ENCODE measurements around the gene GPHN.

The GPHN gene

DNA sequence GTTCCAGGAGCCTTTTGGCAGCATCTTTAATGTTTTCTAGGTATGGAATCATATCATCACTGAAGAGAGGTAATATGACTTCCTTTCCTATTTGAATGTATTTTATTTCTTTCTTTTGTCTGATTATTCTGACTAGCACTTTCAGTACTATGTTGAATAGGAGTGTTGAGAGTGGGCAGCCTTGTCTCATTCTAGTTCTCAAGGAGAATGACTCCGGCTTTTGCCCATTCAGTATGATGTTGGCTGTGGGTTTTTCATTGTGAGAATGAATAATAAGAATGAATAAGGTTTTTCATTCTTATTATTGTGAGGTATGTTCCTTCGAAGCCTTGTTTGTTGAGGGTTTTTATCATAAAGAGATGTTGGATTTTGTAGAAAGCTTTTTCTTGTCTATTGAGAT, 98.9 kb downstream of the GPHN start:
- H3K27ac Mint-ChIP-seq, result no peak overlapping the region
- H3K4me3 Mint-ChIP-seq, result no peak overlapping the region
- peaks cover 37% of the 10 kb centered on the region for H3K4me1 Mint-ChIP-seq
- peaks cover 24% of the 10 kb centered on the region for H3K9me3 Mint-ChIP-seq
- no peaks in the 10 kb centered on the region for H3K27me3 Mint-ChIP-seq
- H3K36me3 Mint-ChIP-seq, result peaks cover 17% of the 10 kb centered on the region

DNA sequence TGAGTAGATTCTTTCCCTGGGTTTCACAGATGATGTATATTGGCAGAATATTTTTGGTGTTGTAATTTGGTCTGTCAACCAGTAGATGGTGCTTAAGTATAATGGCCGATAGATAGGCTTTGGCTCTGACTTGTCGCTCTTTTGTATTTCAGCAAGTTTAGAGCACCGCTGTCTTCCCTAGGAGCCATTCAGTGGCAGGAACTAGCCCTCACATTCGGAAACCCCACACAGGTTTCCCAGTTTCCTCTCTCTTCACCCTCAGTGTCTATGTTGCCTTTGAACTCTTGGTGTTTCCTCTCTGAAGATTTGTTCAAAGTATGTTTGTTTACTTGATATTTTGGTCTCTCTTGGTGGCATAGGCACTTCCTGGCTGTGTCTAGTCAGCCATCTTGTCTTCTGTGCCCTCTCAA, 102.2 kb downstream of the GPHN start:
- Mint-ChIP-seq H3K27ac (no peak overlapping the region), H3K36me3 (peaks cover 26% of the 10 kb centered on the region), H3K27me3 (no peaks in the 10 kb centered on the region), H3K4me3 (no peak overlapping the region), H3K9me3 (peaks cover 32% of the 10 kb centered on the region), H3K4me1 (peaks cover 31% of the 10 kb centered on the region)

DNA sequence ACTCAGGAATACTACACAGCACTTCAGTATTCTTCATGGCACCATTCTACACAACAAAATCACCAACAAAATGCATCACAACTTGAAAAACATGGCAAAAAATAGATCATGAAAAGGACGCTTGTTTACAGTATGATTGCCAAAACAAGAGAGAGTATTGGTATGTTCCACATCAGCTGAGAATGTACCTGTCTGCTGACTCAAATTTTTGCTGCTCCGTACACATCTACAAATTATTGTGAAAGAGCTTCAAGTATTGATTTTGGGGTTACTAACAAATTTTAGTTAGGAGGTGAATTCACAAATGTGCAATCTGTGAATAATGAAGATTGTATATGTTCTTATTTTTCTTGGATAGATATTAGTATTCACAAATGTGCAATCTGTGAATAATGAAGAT, 105.4 kb downstream of the GPHN start:
- H3K4me3 Mint-ChIP-seq, result no peak overlapping the region
- H3K9me3 Mint-ChIP-seq, result peaks cover 29% of the 10 kb centered on the region
- no peak overlapping the region for H3K27ac Mint-ChIP-seq
- H3K4me1 Mint-ChIP-seq, result peaks cover 14% of the 10 kb centered on the region
- H3K27me3 Mint-ChIP-seq, result no peaks in the 10 kb centered on the region
- H3K36me3 Mint-ChIP-seq, result peaks cover 22% of the 10 kb centered on the region

DNA sequence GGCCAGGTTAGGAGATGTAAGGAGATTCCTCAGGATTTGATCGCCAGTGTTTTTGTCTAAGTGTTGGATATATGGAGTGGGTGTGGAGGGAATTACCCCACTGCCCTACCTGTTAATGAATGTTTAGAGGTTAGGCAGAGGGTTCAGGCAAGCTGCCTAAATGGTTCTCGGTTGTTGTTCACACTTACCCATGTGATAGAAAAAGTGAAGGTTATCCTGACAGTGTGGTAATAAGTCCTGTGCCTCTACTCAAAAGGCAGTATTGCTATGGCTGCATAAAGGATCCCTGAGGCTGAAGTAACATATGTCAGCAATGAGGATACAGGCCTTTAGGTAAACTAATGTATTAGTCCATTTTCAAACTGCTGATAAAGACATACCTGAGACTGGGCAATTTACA, 112.0 kb downstream of the GPHN start:
- Mint-ChIP-seq H3K4me1 (peaks cover 20% of the 10 kb centered on the region), H3K27me3 (no peaks in the 10 kb centered on the region), H3K27ac (no peak overlapping the region), H3K4me3 (no peak overlapping the region), H3K9me3 (peaks cover 17% of the 10 kb centered on the region), H3K36me3 (peaks cover 17% of the 10 kb centered on the region)

DNA sequence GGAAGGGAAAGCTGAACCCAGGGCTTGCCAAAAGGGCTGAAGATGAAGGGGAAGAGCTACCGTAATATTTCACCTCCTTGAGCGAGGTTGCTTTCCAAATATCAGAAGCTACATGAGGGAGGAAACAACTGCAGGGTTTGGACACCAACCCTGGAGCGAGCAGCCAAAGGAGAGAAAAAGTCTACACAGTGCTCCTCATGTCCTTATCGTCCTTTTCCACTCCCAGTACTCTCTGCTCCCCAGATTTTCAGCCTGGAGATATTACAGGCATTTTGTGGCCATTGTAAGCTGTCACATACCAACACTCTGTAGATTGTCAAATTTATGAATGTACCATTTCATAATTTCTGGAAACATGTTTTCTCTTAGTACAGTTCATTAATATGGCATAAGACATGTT, 115.9 kb downstream of the GPHN start:
- peaks cover 6% of the 10 kb centered on the region for H3K36me3 Mint-ChIP-seq
- peaks cover 8% of the 10 kb centered on the region for H3K9me3 Mint-ChIP-seq
- H3K4me1 Mint-ChIP-seq, result peaks cover 25% of the 10 kb centered on the region
- no peak overlapping the region for H3K4me3 Mint-ChIP-seq
- no peak overlapping the region for H3K27ac Mint-ChIP-seq
- H3K27me3 Mint-ChIP-seq, result no peaks in the 10 kb centered on the region

DNA sequence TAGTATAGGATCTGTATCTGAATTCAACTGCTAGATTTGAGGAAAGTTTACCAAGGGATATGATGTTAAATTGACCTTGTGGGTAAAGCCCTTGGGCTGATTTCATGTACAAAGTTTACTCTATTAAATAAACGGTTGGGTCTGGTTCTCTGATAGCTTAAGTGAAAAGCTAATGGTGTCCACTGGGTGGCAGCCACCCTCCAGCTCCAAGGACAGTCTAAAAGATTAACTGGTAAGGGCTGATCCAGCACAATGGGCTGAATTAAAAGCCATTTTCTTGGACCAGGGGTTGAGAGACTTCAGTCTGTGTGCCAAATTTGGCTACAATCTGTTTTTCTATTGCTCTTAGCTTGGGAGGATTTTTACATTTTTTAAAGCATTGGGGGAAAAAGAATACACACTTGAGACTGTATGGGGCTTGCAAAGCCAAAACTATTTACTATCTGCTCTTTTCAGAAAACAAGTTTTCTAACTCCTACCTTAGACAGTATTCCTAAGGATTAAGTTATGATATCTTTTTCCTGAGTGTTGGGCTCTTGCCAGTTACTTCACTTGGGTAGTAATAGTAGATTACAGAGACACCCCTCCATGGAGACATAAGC, 116.5 kb downstream of the GPHN start:
- H3K27me3 Mint-ChIP-seq, result no peaks in the 10 kb centered on the region
- H3K27ac Mint-ChIP-seq, result no peak overlapping the region
- peaks cover 8% of the 10 kb centered on the region for H3K9me3 Mint-ChIP-seq
- H3K36me3 Mint-ChIP-seq, result peaks cover 6% of the 10 kb centered on the region
- no peak overlapping the region for H3K4me3 Mint-ChIP-seq
- H3K4me1 Mint-ChIP-seq, result peaks cover 24% of the 10 kb centered on the region

DNA sequence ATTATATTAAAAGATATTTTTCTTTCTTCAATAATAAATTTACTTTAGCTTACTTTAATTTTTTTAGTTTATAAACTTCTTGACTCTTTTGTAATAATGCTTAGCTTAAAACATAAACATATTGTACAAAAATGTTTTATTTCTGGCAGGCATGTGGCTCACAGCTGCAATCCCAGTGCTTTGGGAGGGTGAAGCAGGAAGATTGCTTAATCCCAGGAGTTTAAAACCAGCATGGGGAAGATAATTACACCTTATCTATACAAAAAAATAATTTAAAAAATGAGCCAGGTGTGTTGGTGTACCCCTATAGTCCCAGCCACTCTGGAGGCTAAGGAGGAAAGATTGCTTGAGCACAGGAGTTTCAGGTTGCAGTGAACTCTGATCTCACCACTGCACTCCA, 120.7 kb downstream of the GPHN start:
- Mint-ChIP-seq H3K27ac (no peak overlapping the region), H3K4me3 (no peak overlapping the region), H3K9me3 (peaks cover 3% of the 10 kb centered on the region), H3K36me3 (peaks cover 5% of the 10 kb centered on the region), H3K27me3 (no peaks in the 10 kb centered on the region), H3K4me1 (peaks cover 16% of the 10 kb centered on the region)

DNA sequence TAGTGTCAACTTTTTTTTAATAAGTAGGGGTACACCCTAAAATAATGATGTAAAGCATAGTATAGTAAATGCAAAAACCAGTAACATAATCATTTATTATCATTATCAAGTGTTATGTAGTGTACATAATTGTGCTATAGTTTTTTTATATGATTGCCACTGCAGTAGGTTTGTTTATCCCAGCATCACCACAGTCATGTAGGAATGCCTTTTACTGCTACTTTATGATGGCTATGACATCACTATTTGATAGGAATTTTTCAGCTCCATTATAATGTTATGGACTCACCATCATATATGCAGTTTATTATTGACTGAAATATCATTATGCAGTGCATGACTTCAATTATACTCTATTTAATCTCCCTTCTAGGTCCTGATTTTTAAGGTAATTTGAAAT, 121.6 kb downstream of the GPHN start:
- Mint-ChIP-seq H3K4me3 (no peak overlapping the region), H3K27me3 (no peaks in the 10 kb centered on the region), H3K27ac (no peak overlapping the region), H3K4me1 (peaks cover 13% of the 10 kb centered on the region), H3K9me3 (peaks cover 3% of the 10 kb centered on the region), H3K36me3 (peaks cover 7% of the 10 kb centered on the region)

DNA sequence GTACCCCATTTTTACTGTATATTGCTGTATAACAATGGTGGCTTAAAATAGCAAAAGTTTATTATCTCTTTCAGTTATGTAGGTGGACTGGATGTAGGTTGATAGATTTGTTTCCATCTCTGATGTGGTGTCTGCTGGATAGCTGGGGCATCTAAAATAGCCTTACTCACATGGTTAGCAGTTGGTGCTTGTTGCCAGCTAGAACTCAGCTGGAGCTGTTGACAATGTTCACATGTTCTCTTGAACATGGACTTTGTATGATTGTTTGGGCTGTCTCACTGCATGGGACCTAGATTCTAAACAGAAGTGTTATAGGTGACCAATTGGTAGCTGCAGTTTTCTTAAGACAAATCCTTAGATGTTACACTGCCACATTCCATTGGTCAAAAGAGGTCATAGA, 126.9 kb downstream of the GPHN start:
- peaks cover 3% of the 10 kb centered on the region for H3K9me3 Mint-ChIP-seq
- H3K36me3 Mint-ChIP-seq, result peaks cover 7% of the 10 kb centered on the region
- no peak overlapping the region for H3K4me3 Mint-ChIP-seq
- H3K27me3 Mint-ChIP-seq, result no peaks in the 10 kb centered on the region
- H3K27ac Mint-ChIP-seq, result no peak overlapping the region
- H3K4me1 Mint-ChIP-seq, result peaks cover 13% of the 10 kb centered on the region

DNA sequence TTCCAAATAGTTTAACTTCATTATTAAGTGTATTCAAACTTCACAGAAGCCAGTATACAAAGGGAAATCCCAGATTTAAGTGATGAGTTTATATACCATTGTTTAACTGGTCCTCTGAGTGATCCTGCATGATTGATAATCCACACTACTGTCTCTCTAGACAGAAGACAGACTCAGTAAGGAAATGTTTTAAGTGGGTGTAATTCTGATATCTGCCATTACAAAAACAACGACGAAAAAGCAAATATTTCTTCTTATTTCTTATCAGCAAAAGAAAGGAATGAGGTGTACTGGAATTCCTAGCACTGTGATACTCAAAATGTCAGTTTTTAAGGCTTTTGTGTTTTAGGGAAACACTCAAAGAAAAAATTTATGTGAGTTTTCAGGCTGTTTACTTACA, 127.5 kb downstream of the GPHN start:
- peaks cover 7% of the 10 kb centered on the region for H3K36me3 Mint-ChIP-seq

DNA sequence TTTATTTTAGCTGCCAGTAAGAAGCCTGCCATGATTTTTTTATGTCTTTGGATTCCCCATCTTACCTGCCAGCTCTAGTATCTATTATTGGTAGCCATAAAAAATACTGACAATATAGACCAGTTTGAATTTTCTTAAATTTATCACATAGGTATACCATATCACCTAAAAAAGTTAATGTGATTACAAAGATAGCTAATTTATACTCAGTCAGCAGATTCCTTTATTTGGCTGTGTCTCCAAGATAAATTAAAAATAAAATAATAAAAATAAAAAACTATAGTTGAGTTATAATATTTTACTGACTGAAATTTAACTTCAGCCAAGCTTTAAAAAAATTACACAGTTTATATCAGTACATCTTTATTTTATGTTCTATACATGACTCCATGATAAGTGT, 128.3 kb downstream of the GPHN start:
- Mint-ChIP-seq H3K27me3 (no peaks in the 10 kb centered on the region), H3K4me3 (no peak overlapping the region), H3K9me3 (no peaks in the 10 kb centered on the region), H3K4me1 (peaks cover 10% of the 10 kb centered on the region), H3K27ac (no peak overlapping the region), H3K36me3 (peaks cover 7% of the 10 kb centered on the region)

More for the DNA sequence above, 127.5 kb downstream of the GPHN start:
- no peaks in the 10 kb centered on the region for H3K27me3 Mint-ChIP-seq
- H3K9me3 Mint-ChIP-seq, result no peaks in the 10 kb centered on the region
- H3K4me3 Mint-ChIP-seq, result no peak overlapping the region
- H3K27ac Mint-ChIP-seq, result no peak overlapping the region
- H3K4me1 Mint-ChIP-seq, result peaks cover 10% of the 10 kb centered on the region

DNA sequence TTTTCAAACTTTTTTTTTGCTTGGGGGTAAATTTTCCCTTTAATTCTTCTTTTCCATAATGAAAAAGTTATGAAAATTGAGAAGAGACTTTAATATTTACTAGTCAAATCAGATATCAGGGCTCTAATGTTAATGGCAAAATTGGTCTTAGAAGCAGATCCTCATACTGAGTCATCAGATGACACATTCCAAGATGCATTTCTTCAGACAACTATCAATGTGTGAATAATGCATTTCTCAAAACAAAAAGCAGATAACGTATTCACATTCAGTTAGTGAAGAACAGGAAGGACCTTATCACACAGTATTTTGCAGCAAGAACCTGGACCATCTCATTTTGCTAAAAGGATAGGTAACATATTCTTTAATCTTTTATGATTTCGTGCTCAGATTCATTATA, 130.7 kb downstream of the GPHN start:
- no peaks in the 10 kb centered on the region for H3K27me3 Mint-ChIP-seq
- H3K36me3 Mint-ChIP-seq, result peaks cover 4% of the 10 kb centered on the region
- H3K9me3 Mint-ChIP-seq, result no peaks in the 10 kb centered on the region
- H3K27ac Mint-ChIP-seq, result no peak overlapping the region
- H3K4me1 Mint-ChIP-seq, result peaks cover 27% of the 10 kb centered on the region
- H3K4me3 Mint-ChIP-seq, result no peak overlapping the region

DNA sequence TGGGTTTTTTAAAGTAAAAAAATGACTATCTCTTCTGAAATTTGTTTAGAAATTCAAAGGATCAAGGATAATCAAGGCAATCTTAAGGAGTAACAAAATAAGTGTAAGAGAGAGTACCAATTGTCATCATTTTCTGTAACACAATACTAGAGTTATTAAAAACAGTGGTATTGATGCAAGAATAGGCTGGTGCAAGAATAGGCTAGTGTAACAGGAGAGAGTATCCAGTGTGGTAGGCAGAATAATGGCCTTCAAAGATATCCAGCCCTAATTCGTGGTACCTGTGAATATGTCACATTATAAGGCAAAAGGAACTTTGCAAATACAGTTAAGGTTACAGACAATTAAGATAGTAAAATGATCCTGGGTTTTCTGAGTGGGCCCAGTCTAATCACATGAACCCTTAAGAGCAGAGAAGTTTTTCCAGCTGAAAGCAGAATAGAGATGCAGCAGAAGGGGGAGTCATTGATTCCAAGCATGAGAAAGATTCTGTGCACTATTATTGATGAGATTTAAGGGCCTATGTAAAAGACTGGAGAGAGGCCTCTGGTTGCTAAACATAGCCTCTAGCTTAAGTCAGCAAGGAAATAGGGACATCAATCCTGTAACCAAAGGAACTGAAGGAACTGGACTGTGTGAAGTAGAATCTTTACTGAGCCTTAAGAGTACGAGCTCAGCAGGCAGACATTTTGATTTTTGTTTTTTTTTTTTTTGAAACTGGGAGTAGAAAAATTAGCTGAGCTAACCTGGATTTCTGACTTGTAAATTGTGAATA, 134.1 kb downstream of the GPHN start:
- Mint-ChIP-seq H3K27ac (no peak overlapping the region), H3K9me3 (peaks cover 6% of the 10 kb centered on the region), H3K4me1 (peaks cover 32% of the 10 kb centered on the region), H3K27me3 (no peaks in the 10 kb centered on the region), H3K36me3 (peaks cover 5% of the 10 kb centered on the region), H3K4me3 (no peak overlapping the region)

DNA sequence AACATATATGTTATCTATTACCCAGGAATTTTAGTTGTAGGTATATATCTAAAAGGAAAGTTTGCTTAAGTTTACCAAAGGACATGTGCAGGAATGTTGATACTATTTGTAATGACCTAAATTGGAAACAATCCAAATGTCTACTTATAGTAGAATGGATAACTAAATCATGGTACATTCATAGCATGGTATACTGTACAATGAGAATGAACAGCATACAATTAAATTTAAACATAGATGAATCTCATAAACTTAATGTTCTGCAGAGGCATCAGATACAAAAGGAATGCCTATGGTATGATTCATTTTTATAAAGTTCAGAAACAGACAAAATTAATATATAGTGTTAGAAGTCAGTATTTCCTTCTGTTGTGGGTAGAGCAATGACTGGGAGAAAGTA, 135.4 kb downstream of the GPHN start:
- Mint-ChIP-seq H3K27ac (no peak overlapping the region), H3K27me3 (no peaks in the 10 kb centered on the region), H3K36me3 (peaks cover 5% of the 10 kb centered on the region), H3K4me3 (no peak overlapping the region), H3K4me1 (peaks cover 32% of the 10 kb centered on the region), H3K9me3 (peaks cover 6% of the 10 kb centered on the region)

DNA sequence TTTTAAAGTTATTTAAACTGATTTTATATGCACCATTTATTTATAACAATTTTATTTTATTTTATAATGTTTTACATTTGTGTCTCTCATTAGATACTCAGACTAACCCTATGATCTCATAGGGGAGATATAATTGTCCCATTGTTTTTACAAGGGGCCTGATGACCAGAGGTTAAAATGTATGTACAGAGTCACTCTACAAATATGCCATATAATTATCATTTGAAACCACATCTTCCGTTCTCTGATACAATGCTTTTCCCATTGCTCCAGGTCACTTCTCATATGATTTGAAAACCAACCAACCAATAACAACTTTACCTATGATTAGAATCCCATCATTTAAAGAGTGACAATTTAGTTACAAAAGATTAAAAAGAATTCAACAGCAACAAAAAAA, 137.8 kb downstream of the GPHN start:
- peaks cover 31% of the 10 kb centered on the region for H3K4me1 Mint-ChIP-seq

DNA sequence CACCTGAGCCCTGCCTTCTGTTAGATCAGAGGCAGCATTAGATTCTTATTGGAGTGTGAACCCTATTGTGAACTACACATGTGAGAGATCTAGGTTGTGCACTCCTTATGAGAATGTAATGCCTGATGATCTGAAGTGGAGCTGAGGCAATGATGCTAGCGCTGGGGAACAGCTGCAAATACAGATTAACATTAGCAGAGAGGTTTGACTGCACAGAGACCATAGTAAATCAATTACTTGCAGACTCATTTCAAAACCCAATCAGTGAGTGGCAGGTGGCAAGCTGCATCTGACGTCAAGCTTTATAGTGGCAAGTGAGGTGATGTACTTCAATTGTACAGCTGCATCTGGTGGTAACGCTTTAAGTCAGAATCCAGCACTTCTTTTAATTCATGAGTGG, 141.6 kb downstream of the GPHN start:
- no peaks in the 10 kb centered on the region for H3K27me3 Mint-ChIP-seq
- peaks cover 6% of the 10 kb centered on the region for H3K36me3 Mint-ChIP-seq
- no peak overlapping the region for H3K27ac Mint-ChIP-seq
- peaks cover 10% of the 10 kb centered on the region for H3K9me3 Mint-ChIP-seq
- no peak overlapping the region for H3K4me3 Mint-ChIP-seq
- H3K4me1 Mint-ChIP-seq, result peaks cover 13% of the 10 kb centered on the region

More for the DNA sequence above, 137.8 kb downstream of the GPHN start:
- H3K27me3 Mint-ChIP-seq, result no peaks in the 10 kb centered on the region
- no peak overlapping the region for H3K4me3 Mint-ChIP-seq
- H3K36me3 Mint-ChIP-seq, result peaks cover 5% of the 10 kb centered on the region
- H3K27ac Mint-ChIP-seq, result no peak overlapping the region
- H3K9me3 Mint-ChIP-seq, result peaks cover 6% of the 10 kb centered on the region

Measured in activated naive CD4-positive, alpha-beta T cell treated with anti-CD3 and anti-CD28 coated beads, Interleukin-2, amount 50 U/mL, for 24 hours (primary cell).